Epithelial cell of proximal tubule (primary cell): ENCODE measurements around the gene ECE1. TPM values are rescaled to one million over a fixed set of nuclear protein-coding genes. Genes with fewer than 3 reads are reported as not detected.
"Not testable (repeated sequence)": the region's sequence is repeated elsewhere in the genome, so short reads cannot be mapped to it uniquely, and the experiment has no call there.

Source experiments
- DNase-seq: peaks from one replicate; pipeline ENCODE4 v3.0.0-alpha.2; 2011; ENCODE audit warnings: low read depth
- H3K4me3 ChIP-seq: 2 replicates; pipeline ENCODE4 v1.5.1; 2011; ENCODE audit warnings: low read depth, mild to moderate bottlenecking, low read length
- CTCF ChIP-seq: conservative IDR thresholded peaks from 2 replicates; pipeline ENCODE4 v1.5.1; 2012; ENCODE audit warnings: low read depth, mild to moderate bottlenecking, low read length
- total RNA-seq: library from RNA; depleted of rRNA; stranded (reverse); fragments of >200 nt; gene quantifications from 2 replicates; pipeline ENCODE4 v1.2.3, GENCODE V29; 2015

The ECE1 gene
- total RNA-seq, 1 donor from 2014 or later = 115 TPM

- DNase-seq = no peak
- TF ChIP-seq CTCF = no peak
- H3K4me3 ChIP-seq = no peak overlapping the region
These were observed 91.3 kb downstream of the ECE1 start for GRCh38 chr1:21198929-21199328.

DNA sequence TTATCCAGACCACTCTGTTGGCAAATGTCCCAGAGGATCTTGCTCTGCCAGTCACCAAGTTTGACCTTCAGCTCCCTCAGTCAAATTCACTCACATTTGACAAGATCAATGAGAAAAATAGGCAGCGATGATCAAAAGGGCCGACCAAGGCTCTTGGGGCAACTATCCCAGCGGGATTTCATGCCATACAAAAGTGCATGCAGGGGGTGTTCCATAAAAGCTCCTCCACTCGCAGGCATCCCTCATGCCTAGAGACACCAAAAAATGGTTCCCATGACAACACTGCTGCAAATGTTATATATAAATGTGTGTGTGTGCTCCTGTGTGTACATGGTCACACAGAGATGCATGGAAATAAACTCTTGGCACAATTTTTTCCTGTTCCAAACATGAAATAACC, 97.4 kb downstream of the ECE1 start:
- no peak overlapping the region for H3K4me3 ChIP-seq
- no peak for TF ChIP-seq CTCF
- DNase-seq = no peak

DNA sequence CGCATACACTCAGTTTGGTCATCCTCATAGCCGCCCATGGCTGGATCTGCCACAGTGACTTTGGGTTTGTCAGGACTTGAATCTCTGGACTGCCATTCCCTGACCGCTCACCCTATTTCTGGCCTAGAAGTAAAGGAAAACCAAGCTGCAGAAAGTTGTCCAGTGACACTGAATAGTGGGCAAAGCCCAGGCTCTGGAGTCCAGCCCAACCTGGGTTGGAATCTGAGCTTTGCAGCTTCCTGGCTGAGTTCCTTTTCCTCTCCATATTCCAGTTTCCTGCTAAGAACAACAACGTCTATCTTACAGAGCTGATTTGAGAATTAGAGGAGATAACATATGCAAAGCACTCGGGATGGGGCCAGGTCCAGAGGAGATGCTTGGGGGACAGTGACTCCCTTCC, 98.0 kb downstream of the ECE1 start:
- H3K4me3 ChIP-seq = no peak overlapping the region
- TF ChIP-seq CTCF = no peak
- no peak for DNase-seq

- not testable (repeated sequence) for DNase-seq, H3K4me3 ChIP-seq
These were observed 99.5 kb downstream of the ECE1 start for GRCh38 chr1:21190771-21191170.

GRCh38 chr1:21189906-21190500, 100.3 kb downstream of the ECE1 start:
- H3K4me3 ChIP-seq = no peak overlapping the region

GRCh38 chr1:21189421-21189820, 100.8 kb downstream of the ECE1 start:
- TF ChIP-seq CTCF = no peak
- no peak for DNase-seq
- H3K4me3 ChIP-seq = no peak overlapping the region

More at GRCh38 chr1:21189906-21190500, 100.3 kb downstream of the ECE1 start:
- no peak for TF ChIP-seq CTCF
- DNase-seq = no peak

DNA sequence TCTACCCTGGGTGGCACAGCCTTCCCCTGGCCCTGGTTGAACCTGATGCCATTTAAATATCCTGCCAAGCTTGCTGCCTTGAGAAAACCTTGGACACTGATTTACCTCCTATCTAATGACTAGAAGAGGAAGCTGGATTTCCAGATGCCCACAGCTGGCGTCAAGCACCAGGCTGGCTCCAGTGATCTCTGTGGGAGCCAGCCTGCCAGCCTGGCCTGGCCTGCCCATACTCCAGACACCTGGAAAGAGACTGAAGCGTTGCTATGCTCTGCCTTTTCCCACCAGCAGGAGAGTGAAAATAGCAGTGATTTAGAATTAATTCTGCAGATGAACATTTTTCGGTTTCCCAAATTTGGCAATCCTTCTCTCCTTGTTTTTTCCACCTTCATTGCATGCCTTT, 102.0 kb downstream of the ECE1 start:
- H3K4me3 ChIP-seq = no peak overlapping the region
- DNase-seq = no peak
- TF ChIP-seq CTCF = peak; percentile 2
